Psoas muscle (tissue), 8 donors: Measurements from ENCODE around the gene UPF1. TPM values are rescaled to one million over a fixed set of nuclear protein-coding genes. Genes with fewer than 3 reads are reported as not detected.

ENCODE experiments used
- ATAC-seq, 4 donors: fragments of 200-7000 bp; cut with Tn5 transposase; one replicate each; pipeline ENCODE4 v1.9.1; 2020; ENCODE audit warnings: moderate library complexity in 3 of 4, mild to moderate bottlenecking in 2 of 4
- DNase-seq, 2 donors: peaks; one replicate each; pipeline ENCODE4 v3.0.0-alpha.2; 2020
- H3K27ac ChIP-seq: fragments of 200-600 bp; one replicate; pipeline ENCODE4 v1.8.0; 2022
- H3K27me3 ChIP-seq, 3 donors: fragments of 200-600 bp in 1 of 3; one replicate each; pipeline versions ENCODE4 v1.6.1 to v1.8.0; 2013 to 2022; ENCODE audit warnings: low read length in 2 of 3, mild to moderate bottlenecking in 2 of 3, moderate library complexity in 1 of 3; ENCODE audit not compliant: insufficient read depth in 3 of 3
- H3K36me3 ChIP-seq, 2 donors: fragments of 200-600 bp in 1 of 2; one replicate each; pipeline versions ENCODE4 v1.6.1 to v1.8.0; 2013 to 2022; ENCODE audit warnings: low read depth in 1 of 2, mild to moderate bottlenecking in 1 of 2, moderate library complexity in 1 of 2; ENCODE audit not compliant: insufficient read depth in 1 of 2
- H3K4me1 ChIP-seq: fragments of 200-600 bp; one replicate; pipeline ENCODE4 v1.8.0; 2022
- H3K4me3 ChIP-seq: fragments of 200-600 bp; one replicate; pipeline ENCODE4 v1.8.0; 2022; ENCODE audit warnings: mild to moderate bottlenecking
- H3K9me3 ChIP-seq: fragments of 200-600 bp; one replicate; pipeline ENCODE4 v1.8.0; 2022
- WGBS, 3 donors: extraction: QIAGEN DNeasy Blood & Tissue Kit; methylation state at CpG; one replicate each; pipeline versions ENCODE4 v1.1.6 to v1.1.7; 2013; 5-methylcytosine and 5-hydroxymethylcytosine counted together
- intact Hi-C, 2 donors: fragments of 100-400 bp; cut with DNase I; formaldehyde crosslinking; loops; one replicate each; pipeline versions ENCODE4 v1.11.0 to v1.14.2; 2022
- polyA plus RNA-seq, 3 donors: library from polyadenylated mRNA; stranded (reverse); fragments of 200-250 nt; gene quantifications; one replicate each; pipeline ENCODE4 v1.2.3, GENCODE V29; 2013
- total RNA-seq, 4 donors: library from RNA; stranded (reverse); fragmentation: NEBNext Ultra II Directional in 2 of 4; extraction: Animal tissue kit (Norgen Biotek cat#: 25700) in 2 of 4; gene quantifications; one replicate each; pipeline versions ENCODE4 v1.2.1 to v1.2.4, GENCODE V29; 2021 to 2023
- TF ChIP-seq, protein P1 (sequence below): fragments of 200-600 bp; IDR thresholded peaks from one replicate; pipeline ENCODE4 v1.8.0; 2022; ENCODE audit warnings: antibody characterized with exemption
- donor health status: healthy with polysubstance abuse.
- donor health status: DM: no; HTN: no; CAD: no; lungs with moderate emphysema.
- donor health status: Bipolar disorder and iron deficiency.
- donor health status: healthy.
- donor health status: DM: yes; HTN: yes; CAD: no.
- donor health status: DM: no; HTN: no; CAD: no.
- donor health status: DM: no; HTN: no; CAD: no.
- donor health status: DM: yes; HTN: yes; CAD: no.

Gene UPF1
- total and polyA plus RNA-seq, 7 donors = 15.6 to 45.0 (median 34.6) TPM

DNA sequence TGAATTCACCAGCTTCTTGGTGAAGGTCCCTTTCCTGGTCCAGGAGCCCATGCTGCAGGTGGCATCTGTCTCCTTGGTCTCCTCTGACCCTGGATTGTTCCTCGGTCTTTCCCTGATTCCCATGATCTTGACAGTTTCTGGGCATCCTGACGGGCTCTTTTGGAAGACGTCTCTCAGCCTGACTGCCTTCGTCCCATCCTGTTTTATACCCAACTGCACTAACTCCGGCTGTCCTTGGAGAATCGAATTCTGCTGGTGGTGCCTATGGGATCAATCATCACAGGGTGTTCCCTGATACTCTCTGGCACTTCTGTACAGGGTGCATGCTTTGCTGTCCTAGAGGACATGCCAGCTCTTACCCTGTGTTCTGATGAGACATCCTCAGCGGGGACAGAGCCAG is 45.1 kb downstream of the UPF1 start:
- Histone ChIP-seq H3K27me3 (no peaks in the 10 kb centered on the region), H3K36me3 (peaks cover 0 to 23% of the 10 kb centered on the region in 2 donors), H3K9me3 (no peaks in the 10 kb centered on the region), H3K4me1 (no peaks in the 10 kb centered on the region), H3K27ac (no peak overlapping the region), H3K4me3 (no peak overlapping the region)
- no peak for ATAC-seq
- TF ChIP-seq, protein P1, sequence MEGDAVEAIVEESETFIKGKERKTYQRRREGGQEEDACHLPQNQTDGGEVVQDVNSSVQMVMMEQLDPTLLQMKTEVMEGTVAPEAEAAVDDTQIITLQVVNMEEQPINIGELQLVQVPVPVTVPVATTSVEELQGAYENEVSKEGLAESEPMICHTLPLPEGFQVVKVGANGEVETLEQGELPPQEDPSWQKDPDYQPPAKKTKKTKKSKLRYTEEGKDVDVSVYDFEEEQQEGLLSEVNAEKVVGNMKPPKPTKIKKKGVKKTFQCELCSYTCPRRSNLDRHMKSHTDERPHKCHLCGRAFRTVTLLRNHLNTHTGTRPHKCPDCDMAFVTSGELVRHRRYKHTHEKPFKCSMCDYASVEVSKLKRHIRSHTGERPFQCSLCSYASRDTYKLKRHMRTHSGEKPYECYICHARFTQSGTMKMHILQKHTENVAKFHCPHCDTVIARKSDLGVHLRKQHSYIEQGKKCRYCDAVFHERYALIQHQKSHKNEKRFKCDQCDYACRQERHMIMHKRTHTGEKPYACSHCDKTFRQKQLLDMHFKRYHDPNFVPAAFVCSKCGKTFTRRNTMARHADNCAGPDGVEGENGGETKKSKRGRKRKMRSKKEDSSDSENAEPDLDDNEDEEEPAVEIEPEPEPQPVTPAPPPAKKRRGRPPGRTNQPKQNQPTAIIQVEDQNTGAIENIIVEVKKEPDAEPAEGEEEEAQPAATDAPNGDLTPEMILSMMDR = no peak
- 95 to 98% (median 95%) methylated on average over 7 of the region's 7 CpGs for WGBS, 3 donors
- intact Hi-C loops = no loop called here
- no peak for DNase-seq

DNA sequence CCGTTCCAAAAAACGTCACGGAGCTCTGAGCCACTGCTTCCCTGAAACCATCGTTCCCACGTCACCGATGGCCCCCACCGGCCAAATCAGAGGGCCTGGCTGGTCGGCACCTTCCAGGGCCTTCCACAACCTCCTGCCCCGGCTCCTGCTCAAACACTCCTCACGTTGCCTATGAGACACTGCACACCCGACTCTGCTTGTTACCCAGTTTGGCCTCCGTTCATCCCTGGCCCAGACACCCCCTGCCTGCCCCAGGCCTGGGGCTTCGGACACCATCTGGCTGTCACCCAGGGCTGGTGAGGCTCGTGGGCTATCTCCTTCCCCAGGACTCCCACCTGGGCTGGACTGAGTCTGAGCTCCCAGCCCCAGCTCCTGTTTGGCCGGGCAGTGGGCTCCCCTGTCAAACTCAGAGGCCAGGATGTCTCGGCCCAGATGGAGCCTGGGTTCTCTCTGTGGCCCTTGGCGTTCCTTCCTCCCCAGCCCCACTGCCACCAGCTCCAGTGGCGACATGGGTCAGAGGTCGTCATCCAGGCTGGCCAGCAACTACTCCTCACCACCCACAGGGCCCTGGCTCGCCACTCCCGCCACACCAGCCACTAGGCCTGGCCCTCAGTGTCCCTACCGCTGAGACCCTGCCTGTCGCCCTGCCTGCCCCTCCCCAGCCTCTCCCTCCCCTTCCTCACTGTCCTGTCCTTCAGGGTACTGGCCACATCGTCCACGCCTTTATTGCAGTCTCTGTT is 46.5 kb downstream of the UPF1 start:
- H3K27ac ChIP-seq = no peak overlapping the region
- 88 to 91% (median 90%) methylated on average over 21 to 25 of the region's 25 CpGs for WGBS, 3 donors
- H3K4me1 ChIP-seq = no peaks in the 10 kb centered on the region
- intact Hi-C loops = no loop called here
- peak in 1 of 4 donors; percentile 6 for ATAC-seq
- no peak overlapping the region for H3K4me3 ChIP-seq
- no peaks in the 10 kb centered on the region for H3K27me3 ChIP-seq
- H3K36me3 ChIP-seq = peaks cover 0 to 24% of the 10 kb centered on the region in 2 donors
- TF ChIP-seq, protein P1 = no peak
- DNase-seq = no peak
- no peaks in the 10 kb centered on the region for H3K9me3 ChIP-seq

DNA sequence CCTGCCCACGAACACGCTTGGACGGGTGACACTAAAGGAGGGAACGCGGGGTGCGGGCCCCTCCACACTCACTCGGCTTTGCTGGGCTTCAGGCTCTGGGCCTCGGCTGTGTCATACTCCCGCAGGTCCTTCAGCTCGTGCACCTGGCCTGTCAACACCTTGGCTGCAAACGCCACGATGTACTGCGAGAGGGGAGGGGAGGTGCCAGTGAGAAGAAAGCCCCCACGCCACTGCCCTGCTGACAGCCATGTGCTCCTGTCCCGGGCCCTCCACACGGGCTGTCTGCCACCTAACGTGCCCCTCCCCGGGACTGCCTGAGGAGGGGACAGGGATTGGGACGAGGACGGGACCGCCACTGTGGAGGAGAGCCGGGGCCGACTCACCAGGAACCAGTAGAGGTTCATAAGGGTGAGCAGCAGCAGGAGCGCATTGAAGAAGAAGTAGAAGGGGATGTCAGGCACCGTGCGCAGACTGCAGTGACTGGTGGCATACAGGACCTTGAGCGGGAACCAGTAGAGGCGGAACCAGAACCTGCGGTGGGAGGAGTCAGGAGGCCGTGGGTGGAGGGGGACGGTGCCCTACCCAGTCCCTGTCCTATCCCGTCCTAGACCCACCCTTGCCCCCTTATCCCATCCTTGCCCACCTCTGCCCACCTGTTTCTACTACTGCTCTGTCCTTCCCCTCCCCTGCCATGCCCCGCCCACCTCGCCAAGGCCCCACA is 47.3 kb downstream of the UPF1 start:
- H3K4me1 ChIP-seq = no peaks in the 10 kb centered on the region
- DNase-seq (no peak), ATAC-seq (peak in 2 of 4 donors; percentile 11 to 20)
- H3K9me3 ChIP-seq = no peaks in the 10 kb centered on the region
- intact Hi-C loops = no loop called here
- peaks cover 0 to 29% of the 10 kb centered on the region in 2 donors for H3K36me3 ChIP-seq
- no peaks in the 10 kb centered on the region for H3K27me3 ChIP-seq
- TF ChIP-seq, protein P1 = no peak
- H3K4me3 ChIP-seq = no peak overlapping the region
- 87 to 93% (median 89%) methylated on average over 32 to 34 of the region's 34 CpGs for WGBS, 3 donors
- H3K27ac ChIP-seq = no peak overlapping the region

DNA sequence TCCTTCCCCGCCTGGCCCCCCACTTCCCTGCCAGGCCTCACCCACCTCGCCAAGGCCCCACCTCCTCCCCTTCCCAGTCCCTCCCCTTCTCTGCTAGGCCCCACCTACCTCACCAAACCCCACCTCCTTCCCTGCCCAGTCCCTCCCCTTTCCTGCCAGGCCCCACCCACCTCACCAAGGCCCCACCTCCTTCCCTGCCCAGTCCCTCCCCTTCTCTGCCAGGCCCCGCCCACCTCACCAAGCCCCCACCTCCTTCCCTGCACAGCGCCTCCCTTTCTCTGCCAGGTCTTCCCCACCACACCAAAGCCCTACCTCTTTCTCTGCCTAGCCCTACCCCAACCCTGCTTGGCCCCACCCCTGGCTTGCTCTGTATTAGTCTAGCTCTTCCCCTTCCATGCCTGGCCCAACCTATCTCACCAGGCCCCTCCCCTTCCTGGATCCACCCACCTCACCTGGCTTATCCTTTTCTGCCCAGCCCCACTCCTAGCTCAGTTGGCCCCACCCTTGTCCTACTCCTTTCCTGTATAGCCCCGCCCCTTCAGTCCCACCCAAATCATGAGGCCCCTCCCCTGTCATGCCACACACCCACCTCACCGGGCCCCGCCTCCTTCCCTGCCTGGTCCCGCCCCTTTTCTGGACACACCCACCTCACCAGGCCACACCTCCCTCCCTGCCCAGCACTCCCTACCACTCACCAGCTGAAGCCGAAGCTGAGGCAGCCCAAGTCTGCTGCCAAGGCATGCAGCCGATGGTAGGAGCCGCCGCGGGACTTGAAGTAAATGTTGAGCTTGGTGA is 48.0 kb downstream of the UPF1 start:
- no peaks in the 10 kb centered on the region for H3K9me3 ChIP-seq
- H3K4me1 ChIP-seq = no peaks in the 10 kb centered on the region
- TF ChIP-seq, protein P1 = no peak
- no peaks in the 10 kb centered on the region for H3K27me3 ChIP-seq
- intact Hi-C loops = no loop called here
- peaks cover 0 to 24% of the 10 kb centered on the region in 2 donors for H3K36me3 ChIP-seq
- DNase-seq = no peak
- H3K27ac ChIP-seq = no peak overlapping the region
- 75 to 85% (median 80%) methylated on average over 12 to 13 of the region's 13 CpGs for WGBS, 3 donors
- H3K4me3 ChIP-seq = no peak overlapping the region
- peak; percentile 37 to 75 (median 58) for ATAC-seq
